Endothelial cell of umbilical vein (primary cell): ENCODE data around the gene OR51F2. TPM values are rescaled to one million over a fixed set of nuclear protein-coding genes. Genes with fewer than 3 reads are reported as not detected.
"Not testable (repeated sequence)": the region's sequence is repeated elsewhere in the genome, so short reads cannot be mapped to it uniquely, and the experiment has no call there.

Experiments
- BruUV-seq: library from RNA; stranded (reverse); fragments of 400-500 nt; replicated peaks from 2 replicates; lab custom pipeline; 2021; lab: Mats Ljungman, UMichigan
- CTCF ChIA-PET: fragments of 300-600, 350-600 bp; sonication (Branson Sonifier 250); formaldehyde crosslinking; loops from one replicate; lab custom pipeline; 2021; ENCODE audit warnings: antibody characterized with exemption, inconsistent platforms; lab: Charles Lee
- POLR2A ChIA-PET: fragments of 300-600, 350-600 bp; sonication (Branson Sonifier 250); formaldehyde crosslinking; loops from one replicate; lab custom pipeline; 2021; ENCODE audit warnings: antibody characterized with exemption, inconsistent platforms; lab: Charles Lee
- DNase-seq: peaks from one replicate; pipeline ENCODE4 v3.0.0-alpha.2; 2011; ENCODE audit warnings: low read depth, low spot score
- FAIRE-seq: peaks from 2 replicates; lab custom pipeline; 2011; peaks lifted over from hg19 to GRCh38; lab: Jason Lieb, UNC
- H2AFZ ChIP-seq: 2 replicates; pipeline ENCODE4 v1.6.0; 2012; ENCODE audit warnings: low read depth, low read length, control low read depth, inconsistent platforms
- H3K27ac ChIP-seq: 2 replicates; pipeline ENCODE4 v1.5.1; 2011; ENCODE audit warnings: low read depth, mild to moderate bottlenecking, control low read depth, low read length, moderate library complexity; ENCODE audit not compliant: insufficient read depth
- H3K27me3 ChIP-seq, 2 experiments: 2 replicates each; pipeline versions ENCODE4 v1.6.0 to v1.6.1; 2011; ENCODE audit warnings: low read length in 2 of 2, mixed read lengths in 1 of 2; ENCODE audit not compliant: control insufficient read depth in 2 of 2, insufficient read depth in 2 of 2
- H3K36me3 ChIP-seq, 2 experiments: 2 replicates in 1 of 2; 3 replicates in 1 of 2; pipeline ENCODE4 v1.5.1; 2011; ENCODE audit warnings: low read length in 2 of 2, mild to moderate bottlenecking in 1 of 2, moderate library complexity in 1 of 2; ENCODE audit not compliant: control insufficient read depth in 2 of 2, insufficient read depth in 2 of 2; ENCODE audit errors: extremely low read depth in 1 of 2
- H3K4me1 ChIP-seq: 3 replicates; pipeline ENCODE4 v1.5.1; 2011; ENCODE audit warnings: mild to moderate bottlenecking, low read length; ENCODE audit not compliant: control insufficient read depth, insufficient read depth; ENCODE audit errors: extremely low read depth
- H3K4me2 ChIP-seq: 2 replicates; pipeline ENCODE4 v1.6.1; 2011; ENCODE audit warnings: low read length, control low read depth, mixed read lengths; ENCODE audit not compliant: insufficient read depth
- H3K4me3 ChIP-seq, 3 experiments: fragments of 200-600 bp in 1 of 3; sonication (generic), shearing (Covaris generic) in 1 of 3; replicated peaks in 1 of 3; 2 replicates each; pipeline ENCODE4 v1.5.1; 2011 to 2016; ENCODE audit warnings: control low read depth in 3 of 3, low read length in 3 of 3, mild to moderate bottlenecking in 2 of 3, inconsistent platforms in 1 of 3, low read depth in 1 of 3, moderate library complexity in 1 of 3; ENCODE audit not compliant: insufficient read depth in 1 of 3
- H3K79me2 ChIP-seq: 2 replicates; pipeline ENCODE4 v1.6.0; 2012; ENCODE audit warnings: low read length, inconsistent platforms; ENCODE audit not compliant: control insufficient read depth, insufficient read depth
- H3K9ac ChIP-seq: replicated peaks from 2 replicates; pipeline ENCODE3; 2011; ENCODE audit warnings: low read length, control low read depth; ENCODE audit not compliant: insufficient read depth; ENCODE audit errors: extremely low read depth
- H3K9me1 ChIP-seq: replicated peaks from 3 replicates; pipeline ENCODE4 v1.6.0; 2011; ENCODE audit warnings: mild to moderate bottlenecking, low read length; ENCODE audit not compliant: control insufficient read depth, insufficient read depth; ENCODE audit errors: extremely low read depth
- H3K9me3 ChIP-seq: replicated peaks from 2 replicates; pipeline ENCODE4 v1.5.1; 2012; ENCODE audit warnings: low read length, inconsistent platforms; ENCODE audit not compliant: control insufficient read depth, insufficient read depth
- H4K20me1 ChIP-seq: replicated peaks from 2 replicates; pipeline ENCODE3; 2011; ENCODE audit warnings: mild to moderate bottlenecking, low read length; ENCODE audit not compliant: control insufficient read depth, insufficient read depth; ENCODE audit errors: extremely low read depth
- CTCF ChIP-seq, 2 donors: IDR thresholded peaks; 1 replicate in 1 of 2; 2 replicates in 1 of 2; pipeline ENCODE4 v1.5.1; 2011; ENCODE audit warnings: low read length in 2 of 2, mild to moderate bottlenecking in 2 of 2, moderate library complexity in 2 of 2, control low read depth in 1 of 2, inconsistent platforms in 1 of 2, low read depth in 1 of 2; ENCODE audit not compliant: insufficient read depth in 1 of 2; ENCODE audit errors: extremely low read depth in 1 of 2
- dilution Hi-C: fragments of 300-500 bp; cut with MboI; formaldehyde crosslinking; loops from one replicate; pipeline ENCODE4 v1.15.0; 2019; ENCODE audit warnings: low sequenced_read_pairs; ENCODE audit not compliant: extremely low pct_ligation_motif_present
- intact Hi-C: fragments of 100-400 bp; cut with micrococcal nuclease; formaldehyde crosslinking; loops from one replicate; pipeline ENCODE4 v1.10.0; 2022
- polyA plus RNA-seq, 4 experiments: library from polyadenylated mRNA; depleted of rRNA in 3 of 4; stranded (reverse) in 3 of 4; unstranded in 1 of 4; fragments of >200 nt; gene quantifications; 2 replicates each; pipeline versions ENCODE4 v1.2.1 to v1.2.3, GENCODE V29; 2011 to 2012; ENCODE audit warnings: missing spikeins in 1 of 4
- total RNA-seq: library from RNA; stranded (reverse); gene quantifications from 2 replicates; pipeline ENCODE4 v1.2.3, GENCODE V29; 2021

OR51F2 gene
- total and polyA plus RNA-seq, 2 donors (not counting 3 experiments of a cell fraction or from before 2014, with no cell fraction given) = not detected

DNA sequence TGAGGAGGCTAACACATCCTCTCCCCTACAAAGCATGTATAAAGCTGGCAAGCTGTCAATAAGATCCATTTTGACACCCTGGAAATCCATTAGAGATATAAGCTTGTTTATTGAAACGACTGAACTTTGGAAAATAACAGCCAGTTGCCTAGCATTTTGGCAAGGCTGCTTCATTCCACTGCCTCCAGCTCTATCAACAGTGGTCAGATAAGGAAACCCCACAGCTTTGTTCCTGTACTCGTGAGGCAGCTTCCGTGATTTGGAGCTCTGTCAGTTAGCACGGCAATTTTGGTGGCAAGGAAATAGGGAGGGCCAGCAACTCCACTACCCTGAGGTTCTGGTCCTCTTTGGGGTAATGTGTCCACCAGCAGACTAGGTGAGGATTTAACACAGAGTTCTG lies 29.9 kb downstream of the OR51F2 start:
- no peaks in the 10 kb centered on the region for H3K27me3 ChIP-seq
- POLR2A ChIA-PET = no interaction called here
- no peaks in the 10 kb centered on the region for H3K79me2 ChIP-seq
- H3K27ac ChIP-seq = no peak overlapping the region
- intact Hi-C loops = no loop called here
- CTCF ChIA-PET = no interaction called here
- dilution Hi-C loops = no loop called here
- no peak overlapping the region for H3K9ac ChIP-seq
- no peaks in the 10 kb centered on the region for H3K9me1 ChIP-seq
- no peak for TF ChIP-seq CTCF (IDR thresholded peaks at IDR 0.05; ENCODE audit: extremely low read depth in 1 of 2, insufficient read depth in 1 of 2, low read depth in 1 of 2, low read length in 2 of 2)
- H3K4me1 ChIP-seq = no peaks in the 10 kb centered on the region
- H3K9me3 ChIP-seq = no peaks in the 10 kb centered on the region
- no peaks in the 10 kb centered on the region for H4K20me1 ChIP-seq
- H3K36me3 ChIP-seq = no peaks in the 10 kb centered on the region
- no peak for FAIRE-seq
- no peak overlapping the region for H2AFZ ChIP-seq
- no peak overlapping the region for H3K4me3 ChIP-seq
- no peak for DNase-seq
- H3K4me2 ChIP-seq = no peak overlapping the region
- no TSS peak for BruUV-seq

DNA sequence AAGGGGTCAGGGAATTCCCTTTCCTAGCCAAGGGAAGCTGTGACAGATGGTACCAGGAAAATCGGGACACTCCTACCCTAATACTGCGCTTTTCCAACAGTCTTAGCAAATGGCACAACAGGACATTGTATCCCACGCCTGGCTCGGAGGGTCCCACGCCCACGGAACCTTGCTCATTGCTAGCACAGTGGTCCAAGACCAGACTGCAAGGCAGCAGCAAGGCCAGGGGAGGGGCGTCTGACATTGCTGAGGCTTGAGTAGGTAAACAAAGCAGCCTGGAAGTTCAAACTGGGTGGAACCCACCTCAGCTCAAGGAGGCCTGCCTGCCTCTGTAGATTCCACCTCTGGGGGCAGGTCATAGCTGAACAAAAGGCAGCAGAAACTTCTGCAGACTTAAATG lies 33.2 kb downstream of the OR51F2 start:
- H3K79me2 ChIP-seq, H3K9me3 ChIP-seq, CTCF ChIA-PET, H3K4me1 ChIP-seq, dilution Hi-C loops, H2AFZ ChIP-seq, H3K9me1 ChIP-seq, H3K27me3 ChIP-seq, POLR2A ChIA-PET, H3K4me2 ChIP-seq, BruUV-seq, FAIRE-seq, H3K4me3 ChIP-seq, H4K20me1 ChIP-seq, H3K36me3 ChIP-seq, H3K9ac ChIP-seq, H3K27ac ChIP-seq, DNase-seq, intact Hi-C loops: not testable (repeated sequence)
